GM12878 (cell line): ENCODE results near the gene MPIG6B. TPM values are rescaled to one million over a fixed set of nuclear protein-coding genes. Genes with fewer than 3 reads are reported as not detected.

Experiments used
- DPF2 ChIP-seq: fragments of 450-650 bp; IDR thresholded peaks from 2 replicates; pipeline ENCODE4 v1.6.1; 2017; ENCODE audit warnings: mild to moderate bottlenecking
- IKZF1 ChIP-seq: fragments of 450-650 bp; conservative IDR thresholded peaks from 2 replicates; pipeline ENCODE4 v1.6.1; 2017; ENCODE audit warnings: antibody characterized with exemption, mild to moderate bottlenecking
- MEF2B ChIP-seq: fragments of 450-650 bp; IDR thresholded peaks from 2 replicates; pipeline ENCODE4 v1.6.1; 2018; ENCODE audit warnings: mild to moderate bottlenecking, moderate library complexity; ENCODE audit not compliant: partially characterized antibody, poor library complexity, severe bottlenecking
- NFXL1 ChIP-seq: fragments of 450-650 bp; IDR thresholded peaks from 2 replicates; pipeline ENCODE4 v1.6.1; 2017; ENCODE audit warnings: antibody characterized with exemption, mild to moderate bottlenecking, borderline replicate concordance
- NR2C1 ChIP-seq: fragments of 450-650 bp; IDR thresholded peaks from 2 replicates; pipeline ENCODE4 v1.6.1; 2017; ENCODE audit warnings: antibody characterized with exemption, mild to moderate bottlenecking, moderate library complexity
- RUNX3 ChIP-seq: IDR thresholded peaks from 2 replicates; pipeline ENCODE4 v1.6.1; 2012; ENCODE audit warnings: low read length, inconsistent platforms
- ZSCAN29 ChIP-seq: fragments of 450-650 bp; IDR thresholded peaks from 2 replicates; pipeline ENCODE4 v1.6.1; 2017; ENCODE audit warnings: mild to moderate bottlenecking, moderate library complexity
- polyA plus RNA-seq, 11 experiments: library from polyadenylated mRNA; depleted of rRNA in 4 of 11; unstranded in 6 of 11; stranded (reverse) in 5 of 11; fragments of >200 nt; fragmentation: Nextera tagmentation in 4 of 11; fragmentation: Illumina TruSeq in 1 of 11; extraction: Ambion mirVana in 4 of 11; extraction: Trizol in 1 of 11; gene quantifications; 1 replicate in 1 of 11; 2 replicates in 10 of 11; pipeline versions ENCODE4 v1.2.1 to v1.2.3, GENCODE V29; 2011 to 2016; ENCODE audit warnings: inconsistent platforms in 2 of 11, missing spikeins in 2 of 11, low read depth in 1 of 11
- total RNA-seq, 4 experiments: library from RNA; depleted of rRNA in 3 of 4; stranded (reverse); fragments of >200 nt in 3 of 4; fragmentation: Illumina TruSeq in 1 of 4; extraction: Trizol in 1 of 4; gene quantifications; 2 replicates each; pipeline versions ENCODE4 v1.2.1 to v1.2.3, GENCODE V29; 2013 to 2021
- TF ChIP-seq, protein P1 (sequence below): fragments of 450-650 bp; conservative IDR thresholded peaks from 2 replicates; pipeline ENCODE4 v1.6.1; 2017; ENCODE audit warnings: mild to moderate bottlenecking, moderate library complexity
- TF ChIP-seq, protein P2 (sequence below): IDR thresholded peaks from 2 replicates; pipeline ENCODE4 v1.6.1; 2012; ENCODE audit warnings: low read length, inconsistent platforms
- TF ChIP-seq, protein P3 (sequence below): fragments of 150-350 bp; IDR thresholded peaks from 2 replicates; pipeline ENCODE4 v1.6.1; 2016; ENCODE audit warnings: low read depth, low read length
- TF ChIP-seq, protein P4 (sequence below), 3 experiments: IDR thresholded peaks in 2 of 3; conservative IDR thresholded peaks in 1 of 3; 2 replicates each; pipeline ENCODE4 v1.5.1; 2011; ENCODE audit warnings: low read depth in 3 of 3, low read length in 3 of 3, mild to moderate bottlenecking in 3 of 3, control low read depth in 2 of 3, moderate library complexity in 2 of 3, inconsistent platforms in 1 of 3, mixed read lengths in 1 of 3; ENCODE audit not compliant: control insufficient read depth in 2 of 3, insufficient read depth in 1 of 3; ENCODE audit errors: extremely low read depth in 1 of 3
- TF ChIP-seq, protein P5 (sequence below): fragments of 450-650 bp; IDR thresholded peaks from 2 replicates; pipeline ENCODE4 v1.6.1; 2016; ENCODE audit warnings: mild to moderate bottlenecking

The MPIG6B gene
- total and polyA plus RNA-seq, 10 of the 15 experiments (the other 5 are each of a cell fraction or from before 2014, with no cell fraction given): not detected

- TF ChIP-seq, protein P1, sequence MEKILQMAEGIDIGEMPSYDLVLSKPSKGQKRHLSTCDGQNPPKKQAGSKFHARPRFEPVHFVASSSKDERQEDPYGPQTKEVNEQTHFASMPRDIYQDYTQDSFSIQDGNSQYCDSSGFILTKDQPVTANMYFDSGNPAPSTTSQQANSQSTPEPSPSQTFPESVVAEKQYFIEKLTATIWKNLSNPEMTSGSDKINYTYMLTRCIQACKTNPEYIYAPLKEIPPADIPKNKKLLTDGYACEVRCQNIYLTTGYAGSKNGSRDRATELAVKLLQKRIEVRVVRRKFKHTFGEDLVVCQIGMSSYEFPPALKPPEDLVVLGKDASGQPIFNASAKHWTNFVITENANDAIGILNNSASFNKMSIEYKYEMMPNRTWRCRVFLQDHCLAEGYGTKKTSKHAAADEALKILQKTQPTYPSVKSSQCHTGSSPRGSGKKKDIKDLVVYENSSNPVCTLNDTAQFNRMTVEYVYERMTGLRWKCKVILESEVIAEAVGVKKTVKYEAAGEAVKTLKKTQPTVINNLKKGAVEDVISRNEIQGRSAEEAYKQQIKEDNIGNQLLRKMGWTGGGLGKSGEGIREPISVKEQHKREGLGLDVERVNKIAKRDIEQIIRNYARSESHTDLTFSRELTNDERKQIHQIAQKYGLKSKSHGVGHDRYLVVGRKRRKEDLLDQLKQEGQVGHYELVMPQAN: 0 out of 2 replicates have a peak, but pooled peaks have one; percentile 42
- no peak for TF ChIP-seq RUNX3
- peak; percentile 89 for TF ChIP-seq IKZF1
- TF ChIP-seq, protein P2, sequence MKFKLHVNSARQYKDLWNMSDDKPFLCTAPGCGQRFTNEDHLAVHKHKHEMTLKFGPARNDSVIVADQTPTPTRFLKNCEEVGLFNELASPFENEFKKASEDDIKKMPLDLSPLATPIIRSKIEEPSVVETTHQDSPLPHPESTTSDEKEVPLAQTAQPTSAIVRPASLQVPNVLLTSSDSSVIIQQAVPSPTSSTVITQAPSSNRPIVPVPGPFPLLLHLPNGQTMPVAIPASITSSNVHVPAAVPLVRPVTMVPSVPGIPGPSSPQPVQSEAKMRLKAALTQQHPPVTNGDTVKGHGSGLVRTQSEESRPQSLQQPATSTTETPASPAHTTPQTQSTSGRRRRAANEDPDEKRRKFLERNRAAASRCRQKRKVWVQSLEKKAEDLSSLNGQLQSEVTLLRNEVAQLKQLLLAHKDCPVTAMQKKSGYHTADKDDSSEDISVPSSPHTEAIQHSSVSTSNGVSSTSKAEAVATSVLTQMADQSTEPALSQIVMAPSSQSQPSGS: no peak
- no peak for TF ChIP-seq ZSCAN29
- no peak for TF ChIP-seq NFXL1
- no peak for TF ChIP-seq NR2C1
- TF ChIP-seq DPF2: 0 out of 2 replicates have a peak, but pooled peaks have one; percentile 36
- TF ChIP-seq, protein P3, sequence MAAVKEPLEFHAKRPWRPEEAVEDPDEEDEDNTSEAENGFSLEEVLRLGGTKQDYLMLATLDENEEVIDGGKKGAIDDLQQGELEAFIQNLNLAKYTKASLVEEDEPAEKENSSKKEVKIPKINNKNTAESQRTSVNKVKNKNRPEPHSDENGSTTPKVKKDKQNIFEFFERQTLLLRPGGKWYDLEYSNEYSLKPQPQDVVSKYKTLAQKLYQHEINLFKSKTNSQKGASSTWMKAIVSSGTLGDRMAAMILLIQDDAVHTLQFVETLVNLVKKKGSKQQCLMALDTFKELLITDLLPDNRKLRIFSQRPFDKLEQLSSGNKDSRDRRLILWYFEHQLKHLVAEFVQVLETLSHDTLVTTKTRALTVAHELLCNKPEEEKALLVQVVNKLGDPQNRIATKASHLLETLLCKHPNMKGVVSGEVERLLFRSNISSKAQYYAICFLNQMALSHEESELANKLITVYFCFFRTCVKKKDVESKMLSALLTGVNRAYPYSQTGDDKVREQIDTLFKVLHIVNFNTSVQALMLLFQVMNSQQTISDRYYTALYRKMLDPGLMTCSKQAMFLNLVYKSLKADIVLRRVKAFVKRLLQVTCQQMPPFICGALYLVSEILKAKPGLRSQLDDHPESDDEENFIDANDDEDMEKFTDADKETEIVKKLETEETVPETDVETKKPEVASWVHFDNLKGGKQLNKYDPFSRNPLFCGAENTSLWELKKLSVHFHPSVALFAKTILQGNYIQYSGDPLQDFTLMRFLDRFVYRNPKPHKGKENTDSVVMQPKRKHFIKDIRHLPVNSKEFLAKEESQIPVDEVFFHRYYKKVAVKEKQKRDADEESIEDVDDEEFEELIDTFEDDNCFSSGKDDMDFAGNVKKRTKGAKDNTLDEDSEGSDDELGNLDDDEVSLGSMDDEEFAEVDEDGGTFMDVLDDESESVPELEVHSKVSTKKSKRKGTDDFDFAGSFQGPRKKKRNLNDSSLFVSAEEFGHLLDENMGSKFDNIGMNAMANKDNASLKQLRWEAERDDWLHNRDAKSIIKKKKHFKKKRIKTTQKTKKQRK: no peak
- TF ChIP-seq MEF2B: peak; percentile 63
- TF ChIP-seq, protein P4, sequence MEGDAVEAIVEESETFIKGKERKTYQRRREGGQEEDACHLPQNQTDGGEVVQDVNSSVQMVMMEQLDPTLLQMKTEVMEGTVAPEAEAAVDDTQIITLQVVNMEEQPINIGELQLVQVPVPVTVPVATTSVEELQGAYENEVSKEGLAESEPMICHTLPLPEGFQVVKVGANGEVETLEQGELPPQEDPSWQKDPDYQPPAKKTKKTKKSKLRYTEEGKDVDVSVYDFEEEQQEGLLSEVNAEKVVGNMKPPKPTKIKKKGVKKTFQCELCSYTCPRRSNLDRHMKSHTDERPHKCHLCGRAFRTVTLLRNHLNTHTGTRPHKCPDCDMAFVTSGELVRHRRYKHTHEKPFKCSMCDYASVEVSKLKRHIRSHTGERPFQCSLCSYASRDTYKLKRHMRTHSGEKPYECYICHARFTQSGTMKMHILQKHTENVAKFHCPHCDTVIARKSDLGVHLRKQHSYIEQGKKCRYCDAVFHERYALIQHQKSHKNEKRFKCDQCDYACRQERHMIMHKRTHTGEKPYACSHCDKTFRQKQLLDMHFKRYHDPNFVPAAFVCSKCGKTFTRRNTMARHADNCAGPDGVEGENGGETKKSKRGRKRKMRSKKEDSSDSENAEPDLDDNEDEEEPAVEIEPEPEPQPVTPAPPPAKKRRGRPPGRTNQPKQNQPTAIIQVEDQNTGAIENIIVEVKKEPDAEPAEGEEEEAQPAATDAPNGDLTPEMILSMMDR (IDR thresholded peaks at IDR 0.05 in 2 of 3, conservative IDR thresholded peaks at IDR 0.05 in 1 of 3; ENCODE audit: control insufficient read depth in 2 of 3, extremely low read depth in 1 of 3, insufficient read depth in 1 of 3, low read depth in 3 of 3, low read length in 3 of 3): peak in 1 of 3 experiments; percentile 32; a peak in 3 of 6 replicates
- TF ChIP-seq, protein P5, sequence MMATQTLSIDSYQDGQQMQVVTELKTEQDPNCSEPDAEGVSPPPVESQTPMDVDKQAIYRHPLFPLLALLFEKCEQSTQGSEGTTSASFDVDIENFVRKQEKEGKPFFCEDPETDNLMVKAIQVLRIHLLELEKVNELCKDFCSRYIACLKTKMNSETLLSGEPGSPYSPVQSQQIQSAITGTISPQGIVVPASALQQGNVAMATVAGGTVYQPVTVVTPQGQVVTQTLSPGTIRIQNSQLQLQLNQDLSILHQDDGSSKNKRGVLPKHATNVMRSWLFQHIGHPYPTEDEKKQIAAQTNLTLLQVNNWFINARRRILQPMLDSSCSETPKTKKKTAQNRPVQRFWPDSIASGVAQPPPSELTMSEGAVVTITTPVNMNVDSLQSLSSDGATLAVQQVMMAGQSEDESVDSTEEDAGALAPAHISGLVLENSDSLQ: no peak
- TF ChIP-seq, all 136 proteins: peak for 12
Measured at GRCh38 chr6:31681135-31681671, 42.0 kb upstream of the MPIG6B start (continued).
